HG03196 (cell line): ENCODE results near the gene PARP3.
"Not testable (repeated sequence)": the region's sequence is repeated elsewhere in the genome, so short reads cannot be mapped to it uniquely, and the experiment has no call there.

ENCODE experiments used
- ATAC-seq: cut with Tn5 transposase; IDR thresholded peaks from one replicate; pipeline ENCODE4 v1.9.1; 2021; ENCODE audit not compliant: unreplicated experiment

The PARP3 gene

DNA sequence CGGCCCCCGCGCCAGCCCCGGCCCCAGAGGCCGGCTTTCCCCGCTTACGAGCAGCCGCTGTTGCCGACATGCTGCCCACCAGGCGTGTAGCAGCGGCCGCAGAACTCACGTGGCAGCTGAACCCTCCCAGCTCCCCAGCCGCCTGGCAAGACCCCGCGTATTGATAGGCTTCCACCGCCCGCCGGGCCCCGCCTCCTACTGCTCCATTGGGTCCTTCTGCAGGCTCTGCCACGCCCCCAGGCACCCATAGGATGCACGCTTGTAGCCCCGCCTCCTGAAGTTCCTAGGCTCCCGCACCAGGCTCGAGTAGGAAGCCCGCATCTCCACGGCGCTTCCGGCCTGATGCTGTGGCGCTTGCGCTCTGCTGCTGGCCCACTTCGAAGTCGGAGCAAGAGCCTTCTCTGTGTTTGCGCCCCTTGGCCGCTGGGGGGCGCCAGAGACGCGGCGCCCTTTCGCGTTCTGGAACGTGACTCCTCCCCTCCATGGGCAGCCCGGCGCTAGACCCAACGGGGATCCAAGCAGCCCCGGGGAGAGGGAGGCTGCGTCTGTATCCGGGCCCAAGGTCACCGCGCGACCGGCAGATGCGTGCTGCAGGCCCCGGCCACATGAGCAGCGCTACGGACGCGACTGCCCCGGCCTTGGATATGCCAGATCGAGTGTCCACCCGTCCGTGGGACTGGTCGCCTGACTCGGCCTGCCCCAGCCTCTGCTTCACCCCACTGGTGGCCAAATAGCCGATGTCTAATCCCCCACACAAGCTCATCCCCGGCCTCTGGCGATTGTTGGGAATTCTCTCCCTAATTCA lies at the start of gene PARP3, which contains the start of gene RRP9:
TSS of gene PARP3 (plus strand) at position 566 of the 805 bp plus-strand sequence. CDS start 993 bp downstream, outside the sequence.
TSS of gene RRP9 (minus strand) at position 107 of the 805 bp plus-strand sequence. CDS start at position 70, 37 bp downstream.
- peak; percentile 88 for ATAC-seq

DNA sequence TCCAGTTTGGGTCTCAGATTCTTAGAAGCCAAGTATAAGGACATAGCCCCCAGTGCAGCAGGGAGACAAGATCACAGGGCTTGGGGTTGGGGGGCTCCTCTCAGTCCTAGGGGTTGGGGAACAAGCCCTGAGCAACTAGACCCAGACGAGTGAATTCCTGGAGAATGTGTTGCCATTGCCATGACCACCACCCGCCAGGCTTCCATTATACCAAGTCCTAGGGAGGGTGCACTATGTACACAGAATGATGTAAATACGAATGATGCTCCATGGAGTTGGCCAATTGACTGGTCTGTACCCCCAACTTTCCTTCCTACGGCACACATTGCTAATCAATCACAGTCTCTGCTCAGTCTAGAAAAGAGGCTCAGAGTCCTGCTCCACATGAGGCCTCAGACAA lies 47.8 kb upstream of the PARP3 start:
- no peak for ATAC-seq

DNA sequence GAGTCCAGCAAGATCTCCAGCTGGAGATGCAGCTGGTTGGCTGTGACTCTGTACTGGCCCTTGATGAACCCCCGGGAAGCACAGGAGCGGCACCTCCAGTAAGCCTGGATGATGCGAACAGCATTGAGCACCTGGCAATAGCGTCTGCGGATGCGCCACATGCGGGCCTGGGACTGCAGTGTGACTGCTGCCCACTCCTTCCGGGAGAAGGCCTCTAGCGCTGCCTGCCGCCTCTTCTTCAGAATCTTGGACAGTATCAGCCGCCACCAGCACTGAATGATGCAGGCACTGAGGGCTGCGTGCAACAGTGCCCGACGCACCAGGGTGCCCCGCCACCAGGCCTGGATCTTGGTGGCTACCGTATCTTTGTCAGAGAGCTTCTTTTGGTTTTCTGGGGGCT lies 47.2 kb upstream of the PARP3 start:
- no peak for ATAC-seq

DNA sequence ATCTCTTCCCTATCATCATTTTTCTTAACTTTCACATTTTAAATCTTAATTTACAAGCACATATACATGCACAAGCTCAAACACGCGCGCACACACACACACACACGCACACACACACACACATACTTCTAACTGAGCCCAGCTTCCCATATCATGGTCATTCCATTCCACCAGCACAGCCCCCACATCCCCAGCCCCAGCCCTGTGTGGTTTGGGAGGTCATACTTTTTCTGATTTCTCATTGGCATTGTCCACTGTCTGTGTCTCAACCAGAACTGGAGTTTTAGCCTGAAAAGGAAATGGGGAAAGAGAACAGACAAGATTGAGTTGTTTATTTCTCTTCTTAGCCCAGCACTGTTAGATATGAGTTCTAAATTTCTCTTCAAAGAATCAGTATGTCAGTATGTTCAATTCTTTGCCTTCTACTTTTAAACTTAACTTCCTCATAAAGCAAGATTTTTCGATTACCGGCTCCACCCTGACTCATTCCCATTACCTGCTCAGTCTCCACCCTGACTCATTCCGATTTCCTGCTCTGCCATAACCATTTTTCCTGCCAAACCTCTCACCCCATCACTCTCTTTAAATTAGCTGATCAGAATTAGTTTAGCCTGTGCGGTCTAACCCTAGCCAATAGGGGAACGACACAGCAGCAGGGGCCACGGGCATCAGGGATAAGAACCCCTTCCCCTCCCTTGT lies 45.4 kb upstream of the PARP3 start:
- no peak for ATAC-seq

DNA sequence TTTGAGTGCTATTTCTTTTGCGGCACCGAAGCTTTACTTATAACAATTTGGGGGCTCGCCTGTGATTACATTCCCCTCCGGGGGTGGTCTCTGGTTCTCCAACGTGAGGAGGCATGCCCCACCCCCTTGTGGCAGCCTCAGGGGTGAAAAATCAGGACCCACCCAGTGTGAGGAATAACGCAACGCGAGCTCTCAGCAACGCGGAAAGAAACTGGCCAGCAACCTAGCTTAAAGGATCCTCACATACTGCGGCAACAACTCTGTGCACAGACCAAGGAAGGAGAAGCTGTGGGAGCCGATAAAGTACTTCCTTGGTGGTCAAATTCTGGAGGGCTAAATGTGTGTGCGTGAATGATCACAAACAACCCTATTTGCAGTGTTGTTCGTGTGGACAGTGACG lies 44.8 kb upstream of the PARP3 start:
- ATAC-seq = no peak

DNA sequence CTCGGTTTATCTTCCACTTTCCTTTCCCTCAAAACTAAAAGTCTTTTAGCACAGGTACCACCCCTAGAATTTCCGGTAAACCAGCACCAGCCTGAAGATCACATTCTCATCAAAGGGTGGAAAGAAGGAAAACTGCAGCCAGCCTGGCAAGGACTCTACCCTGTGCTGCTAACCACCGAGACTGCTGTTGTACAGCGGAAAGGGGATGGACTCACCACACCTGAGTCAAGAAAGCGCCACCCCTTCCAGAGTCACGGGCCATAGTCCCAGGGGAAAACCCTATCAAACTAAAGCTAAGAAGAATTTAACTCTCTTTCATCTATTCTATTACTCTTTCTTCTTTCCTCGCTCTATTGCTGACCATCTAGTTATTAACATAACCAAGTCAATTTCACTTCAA lies 42.1 kb upstream of the PARP3 start:
- ATAC-seq = not testable (repeated sequence)

DNA sequence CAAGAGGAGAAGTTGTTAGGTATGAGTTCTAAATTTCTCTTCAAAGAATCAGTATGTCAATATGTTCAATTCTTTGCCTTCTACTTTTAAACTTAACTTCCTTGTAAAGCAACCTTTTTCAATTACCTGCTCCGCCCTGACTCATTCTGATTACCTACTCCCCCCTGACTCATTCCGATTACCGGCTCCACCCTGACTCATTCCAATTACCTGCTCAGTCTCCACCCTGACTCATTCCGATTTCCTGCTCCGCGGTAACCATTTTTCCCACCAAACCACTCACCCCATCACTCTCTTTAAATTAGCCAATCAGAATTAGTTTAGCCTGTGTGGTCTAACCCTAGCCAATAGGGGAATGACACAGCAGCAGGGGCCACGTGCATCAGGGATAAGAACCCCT lies 39.8 kb upstream of the PARP3 start:
- not testable (repeated sequence) for ATAC-seq

DNA sequence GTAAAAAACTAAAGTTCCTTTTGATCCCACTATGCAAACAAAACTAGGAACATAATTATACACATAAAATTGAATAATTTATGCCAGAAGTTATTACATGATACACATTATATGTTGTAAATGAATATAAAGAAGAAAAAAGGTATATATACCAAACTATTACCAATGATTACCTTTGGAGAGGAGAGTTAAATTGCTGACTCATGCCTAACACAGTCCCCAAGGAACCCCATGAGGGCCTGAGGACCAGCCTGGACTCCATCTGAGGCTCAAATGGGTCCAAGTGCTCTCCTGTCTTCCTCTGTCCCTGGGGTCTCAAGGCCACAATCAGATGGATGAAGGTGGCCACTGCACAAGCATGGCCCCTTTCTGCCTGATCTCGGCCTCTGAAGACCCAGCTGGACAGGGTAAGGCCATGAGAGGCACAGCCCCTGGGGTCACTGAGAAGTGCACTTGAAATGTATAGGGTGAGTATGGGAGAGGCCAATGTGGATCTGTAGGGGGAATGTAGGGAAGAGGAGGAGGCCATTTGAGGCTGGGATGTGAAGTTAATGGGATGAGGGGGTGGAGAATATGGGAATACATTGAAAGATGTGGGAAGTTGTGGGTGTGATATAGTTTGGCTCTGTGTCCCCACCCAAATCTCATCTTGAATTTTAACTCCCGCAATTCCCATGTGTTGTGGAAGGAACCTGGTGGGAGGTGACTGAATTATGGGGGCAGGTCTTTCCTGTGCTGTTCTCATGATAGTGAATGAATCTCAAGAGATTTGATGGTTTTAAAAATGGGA lies 37.9 kb upstream of the PARP3 start:
- ATAC-seq = no peak

DNA sequence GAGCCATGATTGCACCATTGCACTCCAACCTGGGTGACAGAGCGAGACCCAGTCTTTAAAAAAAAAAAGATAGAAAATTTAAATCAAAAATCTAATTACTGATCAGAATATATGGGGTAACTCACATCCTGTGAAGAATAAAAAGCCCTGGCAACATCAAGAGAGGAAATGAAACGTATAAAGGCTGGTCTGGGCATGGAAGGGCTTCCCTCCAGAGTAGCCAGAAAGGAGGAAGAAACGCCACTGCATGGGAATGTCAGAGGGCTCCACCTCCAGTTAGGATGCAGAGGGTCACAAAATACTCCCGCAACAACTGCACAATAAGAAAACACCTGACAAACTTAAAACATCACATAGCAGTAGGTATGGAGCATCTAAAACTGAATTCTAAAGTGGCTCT lies 34.1 kb upstream of the PARP3 start:
- no peak for ATAC-seq

DNA sequence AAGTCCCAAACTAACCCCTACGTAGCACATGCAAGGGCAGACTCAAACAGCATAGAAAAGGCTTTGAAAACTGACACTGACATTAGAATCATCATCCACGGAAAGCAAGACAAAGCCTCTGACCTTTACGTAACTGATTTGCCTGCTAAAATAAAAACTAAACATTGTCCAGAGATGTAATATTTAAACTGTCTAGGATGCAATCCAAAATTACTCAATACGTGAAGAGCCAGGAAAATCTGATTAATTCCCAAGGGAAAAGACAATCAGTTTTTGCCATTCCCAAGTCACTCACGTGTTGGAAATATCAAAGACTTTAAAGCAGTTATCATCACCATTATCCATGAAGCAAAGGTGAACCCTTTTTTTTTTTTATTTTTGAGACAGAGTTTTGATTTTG lies 25.7 kb upstream of the PARP3 start:
- no peak for ATAC-seq

DNA sequence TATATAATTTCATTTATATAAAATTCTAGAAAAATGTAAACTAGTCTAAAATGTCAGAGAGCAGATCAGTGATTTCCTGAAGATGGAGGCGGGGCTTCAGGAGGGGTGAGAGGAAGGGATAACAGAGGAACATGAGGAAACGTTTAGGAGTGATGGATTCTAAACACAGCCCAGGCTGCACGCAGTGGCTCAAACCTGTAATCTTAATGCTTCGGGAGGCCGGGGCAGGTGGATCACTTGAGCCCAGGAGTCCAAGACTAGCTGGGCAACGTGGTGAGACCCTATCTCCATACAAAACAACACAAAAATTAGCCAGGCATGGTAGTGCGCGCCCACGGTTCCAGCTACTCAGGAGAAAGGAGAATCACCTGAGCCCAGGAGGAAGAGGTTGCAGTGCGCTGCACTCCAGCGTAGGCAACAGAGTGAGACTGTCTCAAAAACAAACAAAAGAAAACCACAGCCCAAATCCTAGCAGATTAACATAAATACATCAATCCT lies 21.0 kb upstream of the PARP3 start:
- no peak for ATAC-seq

DNA sequence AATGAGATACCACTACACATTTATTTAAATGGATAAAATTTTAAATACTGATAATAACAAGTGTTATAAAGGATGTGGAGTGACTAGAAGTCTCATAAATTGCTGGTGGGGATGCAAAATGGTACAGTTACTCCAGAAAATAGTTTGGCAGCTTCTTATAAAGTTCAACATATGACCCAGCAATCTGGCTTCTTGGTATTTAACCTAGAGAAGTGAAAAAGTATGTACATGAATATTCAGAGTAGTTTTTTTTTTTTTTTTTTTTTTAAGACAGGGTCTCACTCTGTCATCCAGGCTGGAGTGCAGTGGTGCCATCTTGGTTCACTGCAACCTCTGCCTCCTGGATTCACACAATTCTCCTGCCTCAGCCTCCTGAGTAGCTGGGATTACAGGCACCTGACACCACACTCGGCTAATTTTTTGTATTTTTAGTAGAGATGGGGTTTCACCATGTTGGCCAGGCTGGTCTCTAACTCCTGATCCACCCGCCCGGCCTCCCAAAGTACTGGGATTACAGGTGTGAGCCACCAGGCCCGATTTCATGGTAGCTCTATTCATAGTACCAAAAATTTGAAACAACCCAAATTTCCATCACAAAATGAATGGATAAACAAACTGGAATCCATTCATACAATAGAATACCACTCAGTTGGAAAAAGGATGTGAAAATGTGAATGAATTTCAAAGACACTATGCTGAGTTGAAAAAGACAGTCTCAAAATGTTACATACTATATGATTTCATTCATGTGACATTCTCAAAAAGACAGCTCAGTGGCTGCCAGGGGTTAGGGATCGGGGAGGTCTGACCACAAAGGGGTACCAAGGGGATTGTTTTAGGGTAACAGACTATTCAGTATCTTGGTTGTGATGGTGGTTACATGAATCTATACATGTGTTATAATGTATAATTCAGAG lies 14.8 kb upstream of the PARP3 start:
- ATAC-seq = no peak

DNA sequence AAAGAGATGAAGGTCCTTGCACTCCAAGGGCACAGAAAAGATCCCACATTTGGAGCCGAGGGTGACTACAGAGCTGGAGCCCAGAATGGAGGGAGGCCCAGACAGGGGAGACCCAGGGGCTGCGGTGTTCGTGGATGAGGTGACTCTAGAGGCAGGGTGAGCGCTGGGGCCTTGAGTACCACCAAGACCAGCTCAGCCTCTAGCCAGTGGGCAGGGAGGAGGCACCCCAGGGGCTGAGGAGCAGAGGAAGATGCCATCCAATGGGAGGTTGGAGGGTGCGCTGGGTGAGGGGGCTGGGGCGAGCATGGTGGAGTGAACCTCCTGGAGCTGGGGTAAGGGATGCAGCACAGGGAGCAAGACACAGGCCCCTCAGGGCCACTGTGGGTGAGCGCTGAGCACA lies 13.7 kb upstream of the PARP3 start:
- no peak for ATAC-seq

DNA sequence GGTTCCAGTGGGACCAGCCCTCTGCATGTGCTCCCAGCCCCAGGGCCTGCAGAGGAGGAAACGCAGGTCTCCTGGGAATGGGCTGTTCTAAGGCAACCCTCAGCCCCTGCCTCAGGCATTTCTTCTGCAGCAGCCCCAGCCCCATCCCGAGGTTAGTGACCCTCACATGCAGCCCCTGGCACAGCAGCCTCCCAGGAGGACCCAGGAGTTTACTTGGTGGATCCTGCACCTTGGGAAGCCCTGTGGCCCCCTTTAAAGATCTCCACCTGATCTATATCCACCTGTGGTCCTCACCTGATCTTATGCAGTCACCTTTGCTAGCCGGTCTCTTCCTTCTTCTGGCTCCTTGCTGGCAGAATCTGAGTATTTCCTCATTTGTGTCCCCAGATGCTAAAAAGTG lies 13.2 kb upstream of the PARP3 start:
- not testable (repeated sequence) for ATAC-seq

DNA sequence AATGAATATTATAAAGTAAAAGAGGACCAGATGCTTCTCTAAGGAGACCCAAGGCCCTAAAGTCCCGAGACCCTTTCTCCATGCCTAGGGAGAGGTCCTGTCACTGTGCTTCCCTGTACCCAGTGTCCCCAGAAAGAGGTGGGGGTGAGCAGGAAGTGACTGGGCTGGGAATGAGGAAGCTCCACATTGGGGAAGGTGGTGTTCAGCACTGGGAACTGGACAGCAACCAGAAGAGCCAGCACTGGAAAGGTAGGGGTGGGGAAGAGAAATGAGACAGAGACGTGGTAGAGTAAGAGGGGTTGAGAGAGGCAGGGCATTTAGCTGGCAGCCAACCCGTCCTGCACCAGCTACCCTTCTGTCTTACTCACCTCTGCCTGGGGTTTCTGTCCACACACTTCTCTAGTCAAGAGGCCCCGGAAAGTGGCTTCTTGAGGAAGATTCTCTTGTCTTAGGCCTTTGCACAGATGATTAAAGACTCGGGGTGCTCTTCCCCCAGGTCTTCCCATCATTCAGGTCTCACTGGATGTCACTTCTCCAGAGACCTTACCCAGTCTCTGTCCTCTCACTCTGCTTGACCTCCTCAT lies 12.7 kb upstream of the PARP3 start:
- ATAC-seq = no peak

DNA sequence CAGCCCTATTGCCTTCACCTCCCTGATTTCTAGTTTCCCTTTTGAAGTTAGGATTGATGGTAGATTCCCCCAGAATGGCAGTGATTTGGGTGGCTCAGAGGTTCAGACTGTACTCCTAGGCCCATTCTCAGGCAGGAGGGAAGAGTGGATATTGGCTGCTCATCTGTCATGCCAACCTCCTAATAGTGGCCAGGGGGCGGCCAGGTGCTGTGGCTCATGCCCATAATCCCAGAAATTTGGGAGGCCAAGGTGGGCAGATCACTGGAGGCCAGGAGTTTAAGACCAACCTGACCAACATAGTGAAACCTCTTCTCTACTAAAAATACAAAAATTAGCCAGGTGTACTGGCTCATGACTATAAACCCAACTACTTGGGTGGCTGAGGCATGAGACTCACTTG lies 11.7 kb upstream of the PARP3 start:
- ATAC-seq = no peak

DNA sequence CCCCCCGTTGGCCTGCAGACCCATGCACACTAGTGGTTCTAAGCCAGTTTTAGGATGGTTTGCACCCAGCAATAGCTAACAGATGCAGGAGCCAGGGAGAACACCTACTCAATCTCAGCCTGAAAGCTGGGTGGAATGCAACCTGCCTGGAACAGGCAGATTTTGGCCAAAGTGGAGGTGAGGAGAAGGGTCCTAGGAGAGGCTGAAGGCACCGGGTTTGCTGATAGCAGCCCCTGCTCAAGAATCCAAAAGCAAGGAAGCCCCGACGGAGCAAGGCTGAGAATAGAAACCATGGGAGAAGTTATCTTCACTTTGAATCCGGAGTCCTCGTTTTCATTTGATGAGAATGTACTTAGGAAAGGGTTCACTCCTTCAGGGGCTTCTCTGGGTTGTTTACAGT lies 10.4 kb upstream of the PARP3 start:
- no peak for ATAC-seq

DNA sequence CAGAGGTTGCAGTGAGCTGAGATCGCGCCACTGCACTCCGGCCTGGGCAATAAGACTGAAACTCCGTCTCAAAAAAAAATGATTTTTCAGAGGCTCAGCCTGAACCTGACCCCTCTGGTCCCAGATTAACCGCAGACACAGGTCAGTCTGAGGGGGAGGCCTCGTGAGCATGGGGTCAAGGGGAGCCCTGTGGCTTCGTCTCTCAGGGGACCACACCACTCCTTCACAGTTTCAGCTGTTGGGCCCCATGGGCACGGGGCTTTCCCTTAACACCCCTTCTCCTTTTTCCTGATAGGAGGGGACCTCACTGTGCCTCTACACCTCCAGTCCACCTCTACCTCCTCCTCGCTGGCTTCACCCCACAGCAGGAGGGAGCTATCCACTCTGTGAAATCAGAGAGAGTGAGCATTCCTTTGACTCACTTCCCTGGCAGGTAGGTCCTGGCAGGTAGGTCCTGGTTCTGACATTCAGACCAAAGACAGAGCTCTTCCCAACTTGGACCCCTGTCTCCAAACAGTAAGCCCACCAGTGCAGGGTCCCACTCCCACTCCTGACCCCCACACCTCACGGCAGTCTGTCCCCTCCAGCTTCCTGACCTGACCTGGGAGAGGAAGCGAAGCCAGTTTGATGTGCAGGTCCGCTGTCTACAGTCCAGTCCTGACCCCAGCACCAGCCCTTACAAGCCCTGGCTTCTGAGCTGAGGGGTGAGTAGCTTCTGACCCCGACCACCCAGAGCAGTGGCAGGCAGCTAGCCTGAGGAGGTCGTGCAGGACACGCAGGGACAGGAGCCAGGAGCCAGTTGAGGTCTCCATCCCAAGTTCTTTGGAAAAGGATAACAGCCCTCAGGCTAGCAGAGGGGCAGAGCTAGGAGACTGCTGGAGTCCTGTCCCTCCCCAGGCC lies 9.4 kb upstream of the PARP3 start:
- no peak for ATAC-seq
